Stomach smooth muscle (tissue), 2 donors: ENCODE results near the gene GABARAPL2.
"Not testable (repeated sequence)": the region's sequence is repeated elsewhere in the genome, so short reads cannot be mapped to it uniquely, and the experiment has no call there.

Experiments used
- H3K27ac ChIP-seq: one replicate; pipeline ENCODE4 v1.7.0; 2013; ENCODE audit warnings: mild to moderate bottlenecking, low read length, inconsistent platforms
- H3K27me3 ChIP-seq, 2 donors: one replicate each; pipeline ENCODE4 v1.7.0; 2013; ENCODE audit warnings: low read length in 2 of 2; ENCODE audit not compliant: insufficient read depth in 2 of 2, control insufficient read depth in 1 of 2
- H3K36me3 ChIP-seq, 2 donors: one replicate each; pipeline ENCODE4 v1.7.0; 2013; ENCODE audit warnings: low read length in 2 of 2; ENCODE audit not compliant: control insufficient read depth in 2 of 2, insufficient read depth in 2 of 2
- H3K4me1 ChIP-seq: one replicate; pipeline ENCODE4 v1.7.0; 2013; ENCODE audit warnings: low read length; ENCODE audit not compliant: control insufficient read depth, insufficient read depth
- H3K4me3 ChIP-seq, 2 donors: one replicate each; pipeline ENCODE4 v1.7.0; 2013; ENCODE audit warnings: low read length in 2 of 2
- H3K9ac ChIP-seq, 2 donors: one replicate each; pipeline ENCODE4 v1.7.0; 2013; ENCODE audit warnings: low read length in 2 of 2, mild to moderate bottlenecking in 1 of 2
- H3K9me3 ChIP-seq, 2 donors: one replicate each; pipeline ENCODE4 v1.7.0; 2013; ENCODE audit warnings: low read length in 2 of 2; ENCODE audit not compliant: control insufficient read depth in 2 of 2
- donor health status: healthy.
- donor health status: Pancreatic carcinoma.

Gene GABARAPL2

DNA sequence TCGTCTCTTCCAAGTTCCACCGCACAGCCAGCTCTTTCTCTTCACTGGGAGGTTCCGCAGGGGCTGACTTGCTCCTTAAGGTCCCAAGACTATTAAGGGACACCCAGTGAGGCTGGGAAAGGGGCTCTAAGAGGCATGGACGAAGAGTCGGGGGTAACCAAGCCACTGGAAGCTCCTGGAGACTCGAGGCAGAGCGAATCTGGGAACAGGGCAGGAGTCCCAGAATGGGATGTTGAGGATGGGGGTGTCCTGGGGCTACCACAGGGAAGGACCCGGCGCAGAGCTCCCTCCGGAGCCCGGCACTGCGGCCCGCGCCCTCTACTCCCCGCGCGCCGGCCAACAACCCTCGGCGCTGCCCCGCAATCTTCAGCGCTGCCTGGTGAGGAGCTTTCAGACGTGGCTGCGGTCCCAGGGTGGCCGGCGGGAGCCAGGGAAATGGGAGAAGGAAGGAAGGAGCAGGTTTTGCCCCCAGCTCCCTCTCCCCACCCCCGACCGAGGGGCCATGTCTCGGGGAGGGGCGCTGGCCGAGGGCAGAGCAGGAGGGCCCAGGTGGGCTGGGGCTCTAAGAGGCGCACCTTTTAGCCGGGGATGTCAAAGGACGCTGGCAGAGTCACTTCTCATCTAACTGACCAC, 30.9 kb upstream of the GABARAPL2 start:
- no peaks in the 10 kb centered on the region for H3K9me3 ChIP-seq
- no peak overlapping the region for H3K4me3 ChIP-seq
- H3K4me1 ChIP-seq = no peaks in the 10 kb centered on the region
- no peaks in the 10 kb centered on the region for H3K36me3 ChIP-seq
- H3K27me3 ChIP-seq = no peaks in the 10 kb centered on the region
- H3K9ac ChIP-seq = no peak overlapping the region
- H3K27ac ChIP-seq = no peak overlapping the region

DNA sequence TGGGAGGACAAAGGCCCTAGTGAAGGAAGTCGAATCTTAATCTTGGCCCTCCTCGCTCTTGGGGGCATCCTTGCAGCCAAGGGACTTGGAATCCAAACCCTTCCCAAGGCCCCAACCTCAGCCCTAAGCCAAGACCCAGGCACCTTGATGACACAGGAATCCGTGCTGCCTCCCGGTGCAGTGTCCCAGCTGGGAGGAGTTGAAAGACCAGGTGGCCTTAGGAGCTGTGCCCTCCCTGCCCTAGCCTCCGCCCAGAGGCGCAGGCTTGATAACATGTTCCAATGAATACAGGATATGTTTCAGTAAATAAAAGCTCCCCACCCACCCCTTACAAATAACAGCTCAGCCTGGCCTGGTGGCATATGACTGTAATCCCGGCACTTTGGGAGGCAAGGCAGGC, 30.3 kb upstream of the GABARAPL2 start, which contains the start of gene CHST5:
TSS of gene CHST5 (minus strand) at position 208 of the 400 bp plus-strand sequence. CDS start 5,724 bp downstream, outside the sequence.
- Histone ChIP-seq H3K4me1 (no peaks in the 10 kb centered on the region), H3K9ac (no peak within 1 kb of the TSS), H3K27me3 (no peaks in the 10 kb centered on the region), H3K27ac (no peak within 1 kb of the TSS), H3K9me3 (no peaks in the 10 kb centered on the region), H3K4me3 (no peak within 1 kb of the TSS), H3K36me3 (no peaks in the 10 kb centered on the region)

DNA sequence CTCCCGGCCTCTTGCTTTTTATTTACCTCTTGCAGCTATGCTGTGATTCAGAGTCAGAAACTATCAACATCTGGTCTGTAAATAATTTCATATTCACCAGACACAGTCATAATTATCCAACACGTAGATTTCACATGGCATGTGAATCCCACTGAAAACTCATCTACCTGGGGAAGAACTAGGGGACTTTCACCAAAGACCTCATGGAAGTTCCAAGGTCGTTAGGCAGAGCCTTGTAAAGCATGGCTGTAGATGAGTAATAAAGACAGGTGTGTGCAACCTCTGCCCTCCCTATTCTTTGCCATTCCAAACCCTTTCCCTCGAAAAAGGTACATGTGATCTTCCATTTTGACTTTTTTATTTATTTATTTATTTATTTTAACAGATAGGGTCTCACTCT, 28.4 kb upstream of the GABARAPL2 start:
- H3K27ac ChIP-seq = no peak overlapping the region
- H3K4me3 ChIP-seq = no peak overlapping the region
- no peaks in the 10 kb centered on the region for H3K36me3 ChIP-seq
- no peaks in the 10 kb centered on the region for H3K27me3 ChIP-seq
- H3K9me3 ChIP-seq = no peaks in the 10 kb centered on the region
- H3K9ac ChIP-seq = no peak overlapping the region
- no peaks in the 10 kb centered on the region for H3K4me1 ChIP-seq

DNA sequence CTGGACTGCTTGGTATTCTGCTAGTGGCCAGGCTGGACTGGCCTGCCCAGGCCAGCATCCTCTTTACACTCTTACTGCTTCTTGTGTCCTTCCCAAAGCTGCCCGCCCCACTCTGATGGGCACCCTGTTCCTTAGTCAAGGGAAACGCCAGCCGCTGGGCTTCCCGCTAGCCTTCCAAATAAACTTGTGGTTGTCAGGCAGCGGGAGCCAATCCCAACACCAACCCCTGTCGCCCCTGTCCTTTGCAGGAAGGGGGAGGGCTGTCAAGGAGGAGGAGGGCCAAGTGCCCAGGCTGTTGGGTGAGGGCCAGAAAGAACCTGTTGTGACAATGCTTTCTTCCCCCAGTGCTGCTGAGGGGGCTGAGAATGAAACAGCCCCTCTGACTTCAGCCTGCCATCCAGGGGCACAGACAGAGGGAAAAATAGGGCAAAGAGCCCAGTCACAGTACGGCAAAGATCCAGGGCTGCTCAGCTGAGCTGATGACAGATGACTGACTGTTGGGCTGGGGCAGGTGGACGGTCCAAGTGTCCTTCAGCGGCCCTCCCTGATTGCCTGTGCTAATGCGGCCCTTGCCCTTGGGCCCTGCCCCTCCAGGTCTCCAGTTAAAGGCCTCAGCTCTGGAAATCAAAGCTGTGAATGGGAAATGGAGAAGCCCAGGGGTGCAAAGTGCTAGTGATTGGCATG, 27.2 kb upstream of the GABARAPL2 start:
- H3K27ac ChIP-seq, H3K4me3 ChIP-seq, H3K9ac ChIP-seq, H3K9me3 ChIP-seq, H3K27me3 ChIP-seq, H3K36me3 ChIP-seq, H3K4me1 ChIP-seq: not testable (repeated sequence)

DNA sequence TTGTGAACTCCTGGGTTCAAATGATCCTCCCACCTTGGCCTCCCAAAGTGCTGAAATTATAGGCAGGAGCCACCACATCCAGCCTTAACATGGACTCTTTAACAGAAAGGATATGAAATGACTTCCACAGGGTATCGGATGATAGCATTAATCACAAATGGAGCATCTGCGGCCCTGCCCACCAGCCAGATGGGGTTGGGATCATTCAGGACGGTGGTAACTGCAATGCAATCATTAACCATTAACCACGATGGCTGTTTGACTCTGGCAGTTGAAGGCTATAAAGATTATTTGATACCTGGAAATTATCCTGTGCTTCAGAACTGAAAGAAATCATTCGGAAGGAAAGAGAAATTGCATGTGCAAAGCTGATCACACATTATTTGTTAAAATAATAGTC, 24.9 kb upstream of the GABARAPL2 start:
- Histone ChIP-seq H3K4me3 (no peak overlapping the region), H3K9me3 (no peaks in the 10 kb centered on the region), H3K27me3 (no peaks in the 10 kb centered on the region), H3K27ac (no peak overlapping the region), H3K36me3 (peaks cover 6 to 10% of the 10 kb centered on the region in 2 donors), H3K4me1 (no peaks in the 10 kb centered on the region), H3K9ac (no peak overlapping the region)

DNA sequence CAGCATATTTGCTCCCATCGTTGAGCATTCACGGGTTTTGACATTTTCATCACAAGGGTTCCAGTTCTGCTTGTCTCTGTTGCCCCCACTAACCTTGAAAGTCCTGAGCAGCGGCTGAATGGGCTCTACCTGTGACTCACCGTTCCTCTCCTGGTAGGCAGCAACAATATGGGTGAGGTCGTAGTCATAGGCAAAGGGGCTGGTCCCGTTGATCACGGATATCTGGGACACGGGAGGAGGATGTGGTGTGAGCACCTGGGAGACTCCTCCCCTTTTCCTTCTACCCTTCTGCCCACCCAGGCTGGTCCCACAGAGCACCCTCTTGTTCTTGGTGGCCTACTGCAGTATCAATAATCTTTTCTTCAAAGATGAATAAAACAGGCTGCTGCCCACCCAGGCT, 23.7 kb upstream of the GABARAPL2 start:
- not testable (repeated sequence) for H3K4me3 ChIP-seq, H3K9ac ChIP-seq, H3K27me3 ChIP-seq, H3K9me3 ChIP-seq, H3K4me1 ChIP-seq, H3K36me3 ChIP-seq, H3K27ac ChIP-seq

DNA sequence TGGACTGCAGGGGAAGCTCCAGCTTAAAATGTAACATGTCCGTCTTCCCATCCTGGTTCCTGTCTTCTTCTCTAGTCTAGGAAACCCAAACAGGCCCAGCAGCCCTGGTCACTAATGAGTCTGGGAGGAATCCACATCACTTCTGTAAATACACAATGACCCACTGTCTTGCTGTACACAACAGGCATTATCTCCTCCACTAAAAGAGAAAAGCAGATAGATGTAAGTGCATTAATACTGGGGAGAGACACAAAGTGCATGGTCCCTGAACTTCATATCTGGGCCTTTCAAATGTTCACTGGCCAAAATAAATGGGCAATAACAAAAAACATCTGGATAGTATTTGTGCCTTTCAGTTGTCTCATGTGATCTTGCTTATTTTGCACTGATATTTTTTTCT, 20.3 kb upstream of the GABARAPL2 start:
- not testable (repeated sequence) for H3K36me3 ChIP-seq, H3K9ac ChIP-seq, H3K27me3 ChIP-seq, H3K9me3 ChIP-seq, H3K4me1 ChIP-seq, H3K27ac ChIP-seq, H3K4me3 ChIP-seq

DNA sequence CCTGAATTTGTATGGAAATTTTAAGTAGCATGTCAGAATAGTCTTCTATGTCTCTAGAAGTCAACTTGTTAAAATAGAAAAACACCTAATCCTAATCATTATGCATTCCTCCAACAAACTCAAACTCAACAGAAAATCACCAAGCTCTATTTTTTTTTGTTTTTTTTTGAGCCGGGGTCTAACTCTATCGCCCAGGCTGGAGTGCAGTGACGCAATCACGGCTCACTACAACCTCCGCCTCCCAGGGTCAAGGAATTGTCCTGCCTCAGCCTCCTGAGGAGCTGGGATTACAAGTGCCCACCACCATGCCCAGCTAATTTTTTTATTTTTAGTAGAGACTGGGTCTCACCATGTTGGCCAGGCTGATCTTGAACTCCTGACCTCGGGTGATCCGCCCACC, 19.9 kb upstream of the GABARAPL2 start:
- Histone ChIP-seq H3K36me3 (peaks cover 6 to 10% of the 10 kb centered on the region in 2 donors), H3K9ac (no peak overlapping the region), H3K4me1 (no peaks in the 10 kb centered on the region), H3K27me3 (no peaks in the 10 kb centered on the region), H3K9me3 (no peaks in the 10 kb centered on the region), H3K4me3 (no peak overlapping the region), H3K27ac (no peak overlapping the region)

DNA sequence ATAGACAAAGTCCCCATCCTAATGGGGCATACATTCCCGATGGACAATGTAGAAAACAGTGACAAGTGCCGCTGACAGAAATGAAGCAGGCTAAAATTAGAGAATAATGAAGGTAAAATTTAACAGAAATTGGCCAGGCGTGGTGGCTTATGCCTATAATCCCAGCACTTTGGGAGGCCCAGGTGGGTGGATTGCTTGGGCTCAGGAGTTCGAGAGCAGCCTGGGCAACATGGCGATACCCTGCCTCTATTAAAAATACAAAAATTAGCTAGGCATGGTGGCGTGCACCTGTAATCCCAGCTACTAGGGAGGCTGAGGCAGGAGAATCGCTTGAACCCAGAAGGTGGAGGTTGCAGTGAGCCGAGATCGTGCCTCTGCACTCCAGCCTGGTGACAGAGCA, 17.7 kb upstream of the GABARAPL2 start:
- not testable (repeated sequence) for H3K36me3 ChIP-seq, H3K27me3 ChIP-seq, H3K4me1 ChIP-seq, H3K9ac ChIP-seq, H3K9me3 ChIP-seq, H3K4me3 ChIP-seq, H3K27ac ChIP-seq

DNA sequence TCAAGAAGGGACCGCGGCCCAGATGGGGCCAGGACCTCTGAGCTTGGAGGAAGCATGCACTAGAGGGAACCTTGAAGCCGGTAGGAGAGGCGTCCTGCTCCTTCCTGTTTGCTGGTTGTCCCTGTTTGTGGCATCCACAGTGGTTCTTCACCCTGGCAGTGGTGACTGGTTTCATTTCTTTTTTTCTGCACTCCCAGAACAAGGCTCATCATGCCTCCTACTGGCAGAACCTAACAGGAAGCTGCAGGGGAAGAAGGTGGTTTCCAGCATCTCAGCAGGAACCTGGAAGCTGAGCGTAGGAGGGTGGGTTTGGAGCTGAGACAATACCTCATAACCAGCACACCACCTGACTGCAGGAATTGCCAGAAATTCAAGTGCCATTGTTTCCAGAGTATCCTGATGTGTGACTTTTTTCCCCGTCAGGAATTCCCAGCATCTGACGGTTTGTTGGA, 15.9 kb upstream of the GABARAPL2 start:
- no peak overlapping the region for H3K9ac ChIP-seq
- H3K4me1 ChIP-seq = no peaks in the 10 kb centered on the region
- H3K9me3 ChIP-seq = no peaks in the 10 kb centered on the region
- H3K27me3 ChIP-seq = no peaks in the 10 kb centered on the region
- no peaks in the 10 kb centered on the region for H3K36me3 ChIP-seq
- peak overlapping the region in 1 of 2 donors; percentile 8 for H3K4me3 ChIP-seq
- no peak overlapping the region for H3K27ac ChIP-seq

DNA sequence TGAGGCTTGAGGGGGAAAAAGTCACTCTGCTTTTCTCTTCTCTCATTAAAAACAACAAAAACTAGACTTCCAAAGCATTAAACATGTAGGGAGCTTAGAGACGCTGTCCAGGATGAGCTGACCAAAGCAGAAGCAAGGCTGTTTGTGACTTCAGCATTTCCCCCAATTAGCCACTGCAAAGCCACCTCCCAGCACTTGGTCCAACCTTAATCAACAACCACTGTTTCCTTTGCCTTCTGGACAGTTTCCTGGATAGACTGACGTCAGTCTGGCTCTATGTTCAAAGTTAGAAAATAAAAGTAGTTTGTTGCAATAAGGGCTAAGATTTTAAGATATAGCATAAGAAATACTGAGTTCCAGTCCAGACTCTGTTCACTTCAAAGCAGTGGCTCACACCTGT, 13.2 kb upstream of the GABARAPL2 start:
- Histone ChIP-seq H3K4me1 (peaks cover 6% of the 10 kb centered on the region), H3K36me3 (no peaks in the 10 kb centered on the region), H3K9me3 (no peaks in the 10 kb centered on the region), H3K9ac (no peak overlapping the region), H3K27me3 (no peaks in the 10 kb centered on the region), H3K4me3 (no peak overlapping the region), H3K27ac (no peak overlapping the region)
